GM12875 (cell line): ENCODE measurements around the gene SNX13.

Source experiments
- H3K4me3 ChIP-seq: one replicate; pipeline ENCODE4 v1.5.1; 2011; ENCODE audit warnings: low read depth, low read length, control low read depth
- CTCF ChIP-seq: IDR thresholded peaks from 2 replicates; pipeline ENCODE4 v1.5.1; 2011; ENCODE audit warnings: low read depth, mild to moderate bottlenecking, control low read depth, inconsistent platforms, low read length, moderate library complexity, borderline replicate concordance; ENCODE audit not compliant: insufficient read depth

SNX13 gene

GRCh38 chr7:17844022-17844421 lies 96.3 kb downstream of the SNX13 start:
- TF ChIP-seq CTCF: no peak
- H3K4me3 ChIP-seq: no peak overlapping the region

DNA sequence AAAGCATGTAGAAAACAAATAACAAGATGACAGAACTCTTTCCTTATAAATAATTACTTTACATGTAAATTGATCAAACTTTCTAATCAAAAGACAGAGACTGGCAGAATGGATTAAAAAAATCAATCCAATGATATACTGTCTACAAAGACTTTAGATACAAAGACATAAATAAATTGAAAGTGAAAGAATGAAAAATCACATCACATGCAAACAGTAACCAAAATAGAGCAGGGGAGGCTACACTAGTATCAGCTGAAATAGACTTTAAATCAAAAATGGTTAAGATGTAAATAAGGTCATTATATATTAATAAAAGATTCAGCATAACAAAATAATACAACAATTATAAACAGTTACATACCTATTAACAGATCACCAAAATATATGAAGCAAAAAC lies 97.3 kb downstream of the SNX13 start:
- no peak overlapping the region for H3K4me3 ChIP-seq
- TF ChIP-seq CTCF: no peak

- no peak for TF ChIP-seq CTCF
- H3K4me3 ChIP-seq: no peak overlapping the region
Observed at GRCh38 chr7:17832820-17833355, 107.4 kb downstream of the SNX13 start.

DNA sequence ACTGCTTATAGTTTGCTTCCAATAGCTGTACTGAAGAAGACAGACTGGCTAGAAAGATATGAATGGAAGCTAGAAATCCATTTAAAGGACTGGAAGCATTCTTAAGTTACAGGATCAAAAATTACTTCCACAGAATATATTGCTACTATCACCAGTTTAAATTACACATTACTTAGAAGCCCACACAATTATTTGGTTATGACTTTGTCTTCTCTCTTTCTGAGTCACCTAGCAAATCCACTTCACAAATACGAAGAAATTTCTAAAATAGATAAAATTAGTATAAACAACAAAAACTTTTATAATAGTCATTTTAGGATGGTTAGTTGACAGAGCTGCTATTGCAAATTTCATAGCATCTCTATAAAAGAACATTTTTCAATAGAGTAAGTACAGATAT lies 108.1 kb downstream of the SNX13 start:
- H3K4me3 ChIP-seq: no peak overlapping the region
- no peak for TF ChIP-seq CTCF

GRCh38 chr7:17830206-17830605 lies 110.1 kb downstream of the SNX13 start:
- TF ChIP-seq CTCF: no peak

DNA sequence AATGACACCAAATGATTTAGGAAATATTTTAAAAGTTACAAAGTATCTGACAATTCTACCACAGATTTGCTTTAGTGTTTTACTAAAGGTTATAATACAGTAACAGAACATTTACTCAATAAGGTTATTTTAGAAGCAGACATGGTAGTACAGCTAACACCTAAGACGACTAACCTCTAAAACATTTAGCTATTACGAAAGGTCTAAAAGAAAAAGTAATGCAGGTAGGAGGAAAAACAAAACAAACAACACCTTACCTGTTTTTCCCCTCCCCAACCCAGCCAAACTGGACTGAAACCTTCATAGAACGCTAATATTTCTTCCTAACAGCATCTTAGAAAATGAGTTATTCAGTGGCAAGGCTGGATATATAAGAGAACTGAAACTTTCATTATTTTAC lies 111.3 kb downstream of the SNX13 start:
- no peak overlapping the region for H3K4me3 ChIP-seq
- TF ChIP-seq CTCF: no peak

More at GRCh38 chr7:17830206-17830605, 110.1 kb downstream of the SNX13 start:
- no peak overlapping the region for H3K4me3 ChIP-seq

DNA sequence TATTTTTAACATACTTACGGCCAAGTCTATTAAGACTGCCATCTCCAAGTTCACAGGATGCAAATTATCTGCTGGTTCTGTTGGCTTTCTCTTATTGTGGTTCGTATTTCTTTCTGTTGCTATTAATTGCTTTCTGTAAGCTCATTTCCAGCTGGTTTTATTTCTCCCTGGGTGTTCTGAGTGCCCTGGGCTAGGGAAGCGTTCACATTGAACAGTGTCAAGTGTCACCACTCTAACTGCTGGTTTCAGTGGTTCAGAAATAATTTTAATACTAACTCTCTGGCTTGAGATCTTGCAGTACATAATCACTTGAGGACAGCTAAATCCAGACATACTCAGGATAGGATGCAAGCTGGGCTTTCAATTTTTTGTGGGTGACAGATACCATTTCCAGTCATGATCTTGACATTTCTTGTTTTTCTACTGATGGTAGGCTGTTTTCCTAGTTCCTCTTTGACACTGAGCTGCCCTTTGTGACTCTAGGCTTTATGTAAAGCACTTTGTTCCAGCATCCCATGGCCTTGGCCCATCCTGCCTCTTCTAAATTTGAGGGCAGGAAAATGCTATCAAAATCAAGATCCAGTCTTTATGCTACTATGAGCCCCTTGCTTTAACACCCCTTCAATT lies 117.6 kb downstream of the SNX13 start:
- no peak for TF ChIP-seq CTCF
- no peak overlapping the region for H3K4me3 ChIP-seq
